Upper lobe of left lung (tissue), 4 donors: ENCODE data around the gene TOB1.

ENCODE experiments used
- CTCF ChIP-seq, 6 experiments: fragments of 450-650 bp in 4 of 6; fragments of 200-600 bp in 2 of 6; sonication (generic) in 2 of 6; IDR thresholded peaks; one replicate each; pipeline ENCODE4 v1.5.1; 2016 to 2019; ENCODE audit warnings: antibody characterized with exemption in 6 of 6
- POLR2A ChIP-seq, 4 donors: fragments of 450-650 bp; IDR thresholded peaks; one replicate each; pipeline ENCODE4 v1.5.1; 2016 to 2017; ENCODE audit warnings: antibody characterized with exemption in 4 of 4, mild to moderate bottlenecking in 2 of 4

- TF ChIP-seq CTCF (IDR thresholded peaks at IDR 0.05) = no peak
- no peak for TF ChIP-seq POLR2A (IDR thresholded peaks at IDR 0.05)
These were observed 1.5 kb downstream of the TOB1 start for GRCh38 chr17:50864747-50865059.
